NCI-H146 treated with DMSO at 0.1 percent for 48 hours (cell line): Measurements from ENCODE around the gene GABRR3.

ENCODE experiments used
- DNase-seq: peaks from one replicate; lab custom pipeline; 2025; ENCODE audit not compliant: unreplicated experiment; lab: John Stamatoyannopoulos, UW

The GABRR3 gene

GRCh38 chr3:97992547-97993173 lies 42.5 kb downstream of the GABRR3 start:
- no peak for DNase-seq

GRCh38 chr3:97991293-97991682 lies 43.8 kb downstream of the GABRR3 start:
- no peak for DNase-seq

GRCh38 chr3:97990624-97991292 lies 44.4 kb downstream of the GABRR3 start:
- DNase-seq, result no peak

GRCh38 chr3:97988784-97989568 lies 46.1 kb downstream of the GABRR3 start:
- no peak for DNase-seq

- no peak for DNase-seq
Observed at GRCh38 chr3:97987306-97987705, 47.8 kb downstream of the GABRR3 start.

GRCh38 chr3:97983933-97984491 lies 51.1 kb downstream of the GABRR3 start:
- DNase-seq, result no peak

GRCh38 chr3:97981886-97982285 lies 53.2 kb downstream of the GABRR3 start:
- no peak for DNase-seq

GRCh38 chr3:97979610-97980009 lies 55.5 kb downstream of the GABRR3 start:
- no peak for DNase-seq

- no peak for DNase-seq
Observed at GRCh38 chr3:97975466-97975865, 59.6 kb downstream of the GABRR3 start.

- DNase-seq, result no peak
Observed at GRCh38 chr3:97974996-97975395, 60.1 kb downstream of the GABRR3 start.

GRCh38 chr3:97972976-97973375 lies 62.1 kb downstream of the GABRR3 start:
- no peak for DNase-seq

GRCh38 chr3:97971679-97972567 lies 63.2 kb downstream of the GABRR3 start, which contains the start of gene RIOX2:
Gene RIOX2 (minus strand): TSS chr3:97972431. CDS start chr3:97967593, 4,838 bp downstream.
- peak; percentile 62 for DNase-seq

GRCh38 chr3:97970956-97971620 lies 64.0 kb downstream of the GABRR3 start:
- no peak for DNase-seq

- no peak for DNase-seq
Observed at GRCh38 chr3:97970156-97970555, 65.0 kb downstream of the GABRR3 start.

GRCh38 chr3:97969541-97969940 lies 65.6 kb downstream of the GABRR3 start:
- DNase-seq, result no peak

GRCh38 chr3:97968376-97968775 lies 66.7 kb downstream of the GABRR3 start:
- no peak for DNase-seq

GRCh38 chr3:97967966-97968365 lies 67.1 kb downstream of the GABRR3 start:
- DNase-seq, result peak; percentile 11

- DNase-seq, result no peak
Observed at GRCh38 chr3:97960993-97961766, 73.9 kb downstream of the GABRR3 start.

GRCh38 chr3:97960551-97960950 lies 74.6 kb downstream of the GABRR3 start:
- DNase-seq, result no peak
